Measurements from ENCODE around the gene NALF2. TPM values are rescaled to one million over a fixed set of nuclear protein-coding genes. Genes with fewer than 3 reads are reported as not detected.

The NALF2 gene
- polyA plus RNA-seq, 3 donors: not detected

- H3K4me3 ChIP-seq (replicated peaks in 1 of 3; ENCODE audit: low read depth in 2 of 3, low read length in 3 of 3): no peak overlapping the region
- H3K36me3 ChIP-seq (replicated peaks in 1 of 2; ENCODE audit: control insufficient read depth in 1 of 2, insufficient read depth in 2 of 2, low read length in 2 of 2): no peaks in the 10 kb centered on the region
- no peaks in the 10 kb centered on the region for H3K9me3 ChIP-seq (replicated peaks in 1 of 2; ENCODE audit: control insufficient read depth in 1 of 2, insufficient read depth in 1 of 2, low read length in 2 of 2)
- no peaks in the 10 kb centered on the region for H3K36me3 Mint-ChIP-seq
- H3K4me1 Mint-ChIP-seq: no peaks in the 10 kb centered on the region
- no peak overlapping the region for H3K4me2 ChIP-seq (replicated peaks; ENCODE audit: extremely low read depth, low read length, poor library complexity, severe bottlenecking)
- TF ChIP-seq CTCF (IDR thresholded peaks at IDR 0.05): no peak
- H3K4me1 ChIP-seq (ENCODE audit: control insufficient read depth in 1 of 2, insufficient read depth in 2 of 2, low read length in 2 of 2): no peaks in the 10 kb centered on the region
- peaks cover 12 to 35% of the 10 kb centered on the region in 2 donors for H3K27me3 ChIP-seq (ENCODE audit: control insufficient read depth in 2 of 2, insufficient read depth in 2 of 2, low read length in 2 of 2)
- no peak overlapping the region for H3K27ac ChIP-seq (ENCODE audit: low read depth in 1 of 2, low read length in 2 of 2)
- no peaks in the 10 kb centered on the region for H3K79me2 ChIP-seq (ENCODE audit: insufficient read depth, low read length)
- intact Hi-C loops (cut with micrococcal nuclease): no loop called here
- no peak overlapping the region for H3K27ac Mint-ChIP-seq
- H3K4me3 Mint-ChIP-seq: no peak overlapping the region
- no peak overlapping the region for H2AFZ ChIP-seq (ENCODE audit: insufficient read depth, low read depth, low read length, poor library complexity, severe bottlenecking)
- peaks cover 0 to 9% (median 1%) of the 10 kb centered on the region in 7 donors for H3K9me3 Mint-ChIP-seq
- no peak overlapping the region for H3K9ac ChIP-seq (ENCODE audit: insufficient read depth, low read length, poor library complexity, severe bottlenecking)
- H3K27me3 Mint-ChIP-seq (ENCODE audit: low read depth in 3 of 3): peaks cover 17 to 22% (median 17%) of the 10 kb centered on the region in 3 donors
- WGBS (ENCODE audit: insufficient coverage): 100% methylated on average over 1 of the region's 3 CpGs
- DNase-seq: no peak
- H4K20me1 ChIP-seq (ENCODE audit: insufficient read depth, low read length): no peaks in the 10 kb centered on the region
These were observed 2.7 kb upstream of the NALF2 start for GRCh38 chrX:69501429-69501828.

DNA sequence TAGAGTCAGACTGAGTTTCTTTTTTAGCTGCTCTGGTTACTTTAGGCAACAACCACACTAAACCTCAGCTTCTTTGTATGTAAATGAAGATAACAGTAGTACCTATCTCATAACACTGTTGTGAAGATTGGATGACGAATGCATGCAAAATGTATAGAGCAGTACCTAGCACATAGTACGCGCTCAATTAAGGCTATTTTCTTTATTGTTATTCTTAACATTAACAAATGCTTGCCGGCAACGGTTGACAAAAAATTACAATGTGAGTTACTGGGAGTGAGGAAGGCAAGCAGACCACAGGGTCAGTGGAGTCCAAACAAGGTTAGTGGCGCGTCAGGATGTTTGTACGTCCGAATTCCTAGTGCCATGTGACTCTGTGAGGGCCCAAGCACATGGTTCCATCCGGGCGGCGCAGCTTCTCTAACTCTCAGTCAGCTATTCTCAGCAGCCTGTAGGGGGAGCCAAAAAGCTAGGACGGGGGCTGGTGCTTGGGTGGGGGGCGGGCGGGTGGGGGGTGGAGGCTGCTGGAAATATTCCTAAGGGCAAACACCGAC is 821 bp upstream of the NALF2 start:
- H3K36me3 Mint-ChIP-seq: no peaks in the 10 kb centered on the region
- no peaks in the 10 kb centered on the region for H3K4me1 ChIP-seq (ENCODE audit: control insufficient read depth in 1 of 2, insufficient read depth in 2 of 2, low read length in 2 of 2)
- no peaks in the 10 kb centered on the region for H4K20me1 ChIP-seq (ENCODE audit: insufficient read depth, low read length)
- TF ChIP-seq CTCF (IDR thresholded peaks at IDR 0.05): no peak
- no peak overlapping the region for H3K4me2 ChIP-seq (replicated peaks; ENCODE audit: extremely low read depth, low read length, poor library complexity, severe bottlenecking)
- H3K4me1 Mint-ChIP-seq: no peaks in the 10 kb centered on the region
- no peaks in the 10 kb centered on the region for H3K79me2 ChIP-seq (ENCODE audit: insufficient read depth, low read length)
- peaks cover 18 to 33% (median 28%) of the 10 kb centered on the region in 3 donors for H3K27me3 Mint-ChIP-seq (ENCODE audit: low read depth in 3 of 3)
- H3K4me3 Mint-ChIP-seq: peak overlapping the region in 1 of 2 donors; percentile 48
- no CpG with 5 or more reads among the region's 16 CpGs for WGBS (ENCODE audit: insufficient coverage)
- peaks cover 12 to 42% of the 10 kb centered on the region in 2 donors for H3K27me3 ChIP-seq (ENCODE audit: control insufficient read depth in 2 of 2, insufficient read depth in 2 of 2, low read length in 2 of 2)
- no peak overlapping the region for H3K27ac Mint-ChIP-seq
- no peak for DNase-seq
- no peak overlapping the region for H2AFZ ChIP-seq (ENCODE audit: insufficient read depth, low read depth, low read length, poor library complexity, severe bottlenecking)
- H3K27ac ChIP-seq (ENCODE audit: low read depth in 1 of 2, low read length in 2 of 2): no peak overlapping the region
- H3K9me3 ChIP-seq (replicated peaks in 1 of 2; ENCODE audit: control insufficient read depth in 1 of 2, insufficient read depth in 1 of 2, low read length in 2 of 2): no peaks in the 10 kb centered on the region
- H3K4me3 ChIP-seq (replicated peaks in 1 of 3; ENCODE audit: low read depth in 2 of 3, low read length in 3 of 3): no peak overlapping the region
- H3K9ac ChIP-seq (ENCODE audit: insufficient read depth, low read length, poor library complexity, severe bottlenecking): no peak overlapping the region
- intact Hi-C loops (cut with micrococcal nuclease): no loop called here
- H3K9me3 Mint-ChIP-seq: peaks cover 0 to 9% (median 2%) of the 10 kb centered on the region in 7 donors
- H3K36me3 ChIP-seq (replicated peaks in 1 of 2; ENCODE audit: control insufficient read depth in 1 of 2, insufficient read depth in 2 of 2, low read length in 2 of 2): no peaks in the 10 kb centered on the region
